Activated CD4-positive, alpha-beta T cell treated with anti-CD3 and anti-CD28 coated beads, Interleukin-2, amount 50 U/mL, for 48 hours (primary cell): ENCODE data around the gene PCYT2.

ENCODE experiments used
- DNase-seq, 2 experiments: peaks; one replicate each; pipeline ENCODE4 v3.0.0-alpha.2; 2020

PCYT2 gene

DNA sequence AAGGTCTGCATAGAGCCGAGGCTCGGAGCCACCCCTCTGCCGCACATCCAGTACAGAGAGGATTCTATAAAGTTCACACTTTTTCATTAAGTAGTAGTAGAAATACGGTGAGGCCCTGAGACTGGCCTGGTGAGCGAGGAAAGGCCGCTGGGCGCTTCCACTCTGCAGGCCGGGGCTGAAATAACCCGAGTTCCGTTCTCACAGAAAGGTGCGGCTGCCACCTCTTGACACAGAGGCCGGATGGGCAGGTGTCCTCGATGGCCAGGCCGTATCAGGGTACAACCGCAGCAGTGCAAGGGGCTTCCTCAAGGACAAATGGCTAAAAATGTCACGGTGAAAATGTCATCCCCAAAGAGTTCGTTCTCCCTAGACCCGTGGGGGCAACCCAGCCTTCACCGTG lies 770 bp upstream of the PCYT2 start:
- no peak for DNase-seq

- no peak for DNase-seq
Measured at GRCh38 chr17:81910840-81911276, 341 bp downstream of the PCYT2 start.

DNA sequence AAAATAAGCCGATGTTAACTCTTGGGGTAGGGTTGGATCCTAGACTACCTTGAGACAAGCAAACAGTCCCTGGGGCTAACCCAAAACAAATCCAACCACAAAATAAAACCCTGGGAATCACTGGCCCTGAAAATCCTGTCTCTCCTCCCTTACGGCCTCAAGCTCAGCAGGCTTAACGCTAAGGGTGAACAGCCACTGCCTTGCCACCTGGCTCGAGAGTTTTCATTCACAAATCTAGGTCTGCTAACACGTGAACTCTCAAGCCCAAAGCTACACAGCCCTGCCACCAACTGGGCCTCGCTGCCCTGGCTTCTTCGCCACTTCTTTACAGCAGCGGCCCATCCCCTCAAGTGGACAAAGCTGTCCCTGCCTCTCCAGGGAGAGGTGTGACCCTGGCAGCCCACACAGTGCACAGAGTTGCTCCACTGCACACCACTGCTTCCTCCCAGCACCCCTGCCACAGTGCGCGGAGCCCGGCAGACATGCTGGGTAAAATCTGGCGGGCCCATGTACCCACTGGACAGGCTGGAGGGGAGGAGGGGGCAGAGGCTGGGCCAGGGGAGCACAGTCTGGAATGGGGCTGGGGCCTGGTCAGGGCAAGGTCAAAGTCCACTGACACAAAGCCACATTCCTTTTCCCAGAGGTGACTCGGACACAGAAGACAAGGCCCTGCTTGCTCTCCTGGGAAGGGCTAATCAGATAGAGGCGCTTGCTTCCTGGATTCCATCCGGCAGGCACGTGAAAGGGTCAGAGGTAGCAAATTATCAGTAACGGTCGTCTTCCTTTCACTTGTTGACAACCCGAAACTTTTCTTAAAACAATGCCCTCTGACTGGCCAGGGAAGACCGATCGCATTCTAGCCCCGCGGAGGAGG lies 996 bp downstream of the PCYT2 start:
- no peak for DNase-seq

DNA sequence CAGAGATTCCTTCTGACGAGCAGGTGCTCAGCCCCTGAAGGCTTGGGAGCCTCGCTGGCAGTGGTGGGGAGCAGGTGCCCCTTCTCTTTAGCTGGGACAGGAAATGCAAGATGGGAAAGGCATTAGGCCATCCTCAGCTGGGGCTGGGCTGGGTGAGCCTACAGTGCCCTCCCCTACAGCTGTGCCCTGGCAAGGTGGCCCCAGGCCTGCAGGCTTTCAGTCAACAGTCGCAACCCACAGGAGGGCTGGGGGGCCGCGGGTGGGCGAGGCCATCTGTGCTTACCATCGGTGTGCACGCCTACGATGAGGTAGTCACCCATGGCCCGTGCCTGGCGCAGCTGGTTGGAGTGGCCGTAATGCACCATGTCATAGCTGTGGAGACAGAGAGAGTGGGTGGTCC lies 2.0 kb downstream of the PCYT2 start:
- no peak for DNase-seq

GRCh38 chr17:81908793-81909192 lies 2.4 kb downstream of the PCYT2 start:
- no peak for DNase-seq

- no peak for DNase-seq
Measured at GRCh38 chr17:81907219-81908145, 3.7 kb downstream of the PCYT2 start.

GRCh38 chr17:81906476-81907218 lies 4.6 kb downstream of the PCYT2 start:
- DNase-seq: no peak

GRCh38 chr17:81905993-81906392 lies 5.2 kb downstream of the PCYT2 start:
- DNase-seq: no peak

GRCh38 chr17:81905424-81905875 lies 5.7 kb downstream of the PCYT2 start:
- no peak for DNase-seq

DNA sequence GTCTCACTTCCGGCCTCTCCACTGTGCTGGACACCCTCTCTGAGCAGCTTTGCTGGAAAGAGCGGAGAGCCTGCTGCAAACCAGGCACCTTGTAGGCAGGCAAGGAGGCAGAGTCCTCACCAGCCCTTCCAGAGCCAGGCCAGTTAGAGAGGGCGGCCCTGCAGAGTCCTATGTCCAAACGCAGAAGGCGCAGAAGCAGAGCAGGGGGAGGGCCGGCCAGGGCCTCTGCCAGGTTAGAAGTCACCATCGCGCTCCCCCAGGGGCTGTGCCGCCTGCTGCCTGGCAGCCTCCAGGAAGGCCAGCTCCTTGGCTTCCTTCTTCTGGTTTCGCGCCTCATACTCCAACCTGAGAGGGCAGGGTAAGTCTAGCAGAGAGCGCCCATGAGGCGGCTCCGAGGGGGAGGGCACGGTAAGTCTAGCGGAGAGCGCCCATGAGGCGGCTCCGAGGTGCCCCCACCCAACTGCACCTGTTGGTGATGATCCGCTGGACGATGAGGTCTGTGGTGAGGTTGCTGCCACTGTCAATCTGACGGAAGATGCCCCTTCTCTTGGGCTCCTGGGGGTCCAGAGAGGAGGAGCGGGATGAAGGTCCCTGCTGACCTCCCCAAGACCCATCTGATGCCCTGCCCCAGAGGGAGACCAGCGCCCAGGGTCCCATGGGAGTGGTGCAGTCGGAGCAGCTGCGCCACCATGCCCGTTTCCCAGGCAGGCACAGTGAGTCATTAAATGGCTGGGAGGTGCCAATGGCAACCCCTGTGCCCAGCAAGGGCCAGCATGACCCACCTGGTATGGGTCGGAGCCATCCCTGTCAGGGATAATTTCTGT lies 6.4 kb downstream of the PCYT2 start:
- no peak for DNase-seq

GRCh38 chr17:81903896-81904599 lies 7.2 kb downstream of the PCYT2 start:
- no peak for DNase-seq

DNA sequence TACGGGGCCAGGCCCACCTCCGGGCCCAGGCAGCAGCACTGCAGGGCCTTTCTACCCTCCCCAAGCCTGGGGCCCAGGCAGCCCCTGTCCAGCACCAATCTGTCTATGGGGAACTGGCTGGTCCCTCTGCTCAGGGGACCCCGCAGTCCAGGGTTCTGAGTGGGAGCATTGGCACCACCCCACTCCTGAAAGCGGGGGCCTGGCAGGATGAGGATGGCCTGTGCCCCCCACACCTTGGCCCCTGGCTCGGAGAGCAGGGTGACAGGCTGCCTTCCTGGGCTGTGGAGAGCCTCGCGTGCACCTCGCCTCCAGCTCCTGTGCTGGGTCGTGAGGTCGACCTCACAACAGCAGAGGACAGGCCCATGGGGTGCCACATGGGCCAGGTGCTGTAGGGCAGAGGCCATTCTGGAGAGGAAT lies 7.8 kb downstream of the PCYT2 start:
- no peak for DNase-seq

DNA sequence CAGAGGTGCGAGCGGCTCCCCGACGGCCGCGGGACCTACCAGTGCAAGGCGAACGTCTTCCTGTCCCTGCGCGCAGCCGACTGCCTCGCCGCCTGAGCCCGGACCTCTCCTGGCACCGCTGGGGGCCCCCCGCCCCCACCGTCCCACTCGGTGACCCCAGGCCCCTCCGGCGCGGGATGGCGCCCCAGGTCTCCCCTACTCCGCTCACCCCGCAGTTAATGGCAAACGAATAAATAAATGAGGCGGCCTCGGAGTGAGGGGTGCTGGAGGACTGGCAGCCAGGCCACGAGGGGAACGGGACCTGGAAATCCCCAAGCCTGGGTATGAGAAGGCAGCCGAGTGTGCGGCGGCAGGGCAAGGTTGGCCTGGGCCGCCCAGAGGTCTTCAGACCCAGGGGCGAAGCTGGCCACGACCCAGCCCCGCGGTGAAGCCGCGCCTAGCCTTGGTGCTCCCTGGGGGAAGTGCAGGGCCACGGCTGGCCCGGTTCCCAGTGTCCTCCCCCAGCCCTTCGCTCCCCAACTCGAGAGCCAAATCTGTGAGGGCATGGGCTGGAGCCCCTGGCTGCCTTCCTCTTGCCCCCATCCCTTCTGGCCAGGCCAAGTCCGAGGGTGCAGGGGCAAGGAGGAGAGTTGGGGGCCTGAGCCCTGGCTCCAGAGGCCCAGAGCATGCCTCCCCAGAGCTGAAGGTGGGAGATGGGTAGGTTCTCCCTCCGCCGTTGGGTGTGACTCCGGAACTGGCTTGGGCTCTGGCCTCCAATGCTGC lies 8.4 kb downstream of the PCYT2 start:
- no peak for DNase-seq

- DNase-seq: no peak
Measured at GRCh38 chr17:81902023-81902652, 9.1 kb downstream of the PCYT2 start, which contains the start of gene NPB. Gene NPB, plus strand, starts transcription at chr17:81902238. Its CDS starts 40 bp downstream, at chr17:81902278.

DNA sequence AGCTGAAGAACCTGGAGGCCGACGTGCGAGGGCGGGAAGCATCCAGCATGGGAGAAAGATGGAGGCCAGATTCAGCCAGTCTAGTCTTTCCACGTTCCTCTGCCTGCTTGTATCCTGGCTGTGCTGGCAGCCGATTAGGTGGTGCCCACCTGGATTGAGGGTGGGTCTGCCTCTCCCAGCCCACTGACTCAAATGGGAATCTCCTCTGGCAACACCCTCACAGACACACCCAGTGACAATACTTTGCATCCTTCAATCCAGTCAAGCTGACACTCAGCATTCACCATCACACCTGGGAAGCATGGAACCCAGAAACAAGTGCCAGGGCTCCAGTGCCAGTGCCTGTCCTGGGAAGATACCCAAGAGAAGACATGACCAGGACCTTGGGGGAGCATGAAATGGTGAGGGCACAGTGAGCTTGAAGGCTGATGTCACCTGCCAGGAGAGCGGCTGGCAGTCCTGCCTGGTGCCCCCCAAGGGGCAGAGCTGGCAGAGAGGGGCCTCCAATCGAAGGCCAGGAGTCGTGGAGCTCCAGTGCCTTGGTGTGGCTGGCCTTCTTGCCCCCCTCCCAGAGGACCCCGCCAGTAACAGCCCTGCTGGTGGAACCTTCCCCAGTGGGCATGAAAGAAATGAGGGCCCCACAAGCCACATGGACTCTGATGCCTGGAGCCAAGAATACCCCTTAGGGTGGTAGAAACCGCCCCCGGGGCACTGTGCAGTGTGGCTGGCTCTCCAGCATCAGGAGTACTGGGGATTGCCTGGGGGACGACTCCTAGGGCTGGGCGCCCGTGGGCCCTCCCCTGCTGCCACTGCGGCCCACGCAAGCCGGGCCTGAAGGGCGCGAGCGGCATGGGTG lies 9.8 kb downstream of the PCYT2 start:
- DNase-seq: no peak

GRCh38 chr17:81900181-81900820 lies 10.9 kb downstream of the PCYT2 start:
- no peak for DNase-seq

DNA sequence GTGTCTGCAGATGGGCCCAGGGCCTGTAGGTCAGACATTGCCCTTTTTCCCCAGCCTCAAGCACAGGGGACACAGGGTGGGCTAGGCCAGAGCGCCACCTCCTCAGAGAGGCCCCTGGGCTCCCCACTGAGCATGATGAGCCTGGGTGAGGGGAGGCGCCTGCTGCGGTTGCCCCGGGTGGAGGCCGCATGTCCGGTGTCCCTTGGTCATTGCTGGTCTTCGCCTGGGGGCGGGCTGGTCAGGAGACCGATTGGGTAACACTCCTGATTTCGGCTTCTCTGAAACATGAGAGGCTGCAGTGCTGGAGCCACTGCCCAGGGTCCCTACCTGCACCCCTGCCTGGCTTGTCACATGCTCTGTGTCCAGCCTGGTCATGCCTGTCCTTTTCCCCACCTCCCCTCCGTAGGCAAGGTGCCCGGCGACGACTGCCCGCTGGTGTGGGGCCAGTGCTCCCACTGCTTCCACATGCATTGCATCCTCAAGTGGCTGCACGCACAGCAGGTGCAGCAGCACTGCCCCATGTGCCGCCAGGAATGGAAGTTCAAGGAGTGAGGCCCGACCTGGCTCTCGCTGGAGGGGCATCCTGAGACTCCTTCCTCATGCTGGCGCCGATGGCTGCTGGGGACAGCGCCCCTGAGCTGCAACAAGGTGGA lies 11.6 kb downstream of the PCYT2 start:
- no peak for DNase-seq

DNA sequence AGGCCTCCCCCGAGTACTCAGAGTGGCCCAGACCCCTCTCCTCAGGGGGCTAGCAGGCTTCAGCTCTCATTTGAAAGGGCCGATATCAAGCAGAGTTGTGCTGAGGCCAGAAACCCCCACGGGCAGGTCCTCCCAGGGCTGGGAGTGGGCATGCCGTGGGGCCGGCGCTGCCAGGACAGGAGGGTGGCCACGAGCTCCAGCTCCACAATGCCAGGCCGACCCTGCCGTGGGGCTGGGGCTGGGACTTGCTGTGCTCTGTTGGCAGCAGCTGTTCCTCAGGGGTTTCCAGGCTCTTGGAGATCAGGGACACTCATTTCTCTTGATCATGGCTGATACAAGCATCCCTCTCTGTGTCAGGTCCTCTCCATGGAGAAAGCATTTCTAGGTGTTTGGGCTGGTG lies 12.3 kb downstream of the PCYT2 start:
- DNase-seq: no peak
